Upper lobe of right lung (tissue), 1 donor: ENCODE results near the gene SLCO6A1. TPM values are rescaled to one million over a fixed set of nuclear protein-coding genes. Genes with fewer than 3 reads are reported as not detected.
"Not testable (repeated sequence)": the region's sequence is repeated elsewhere in the genome, so short reads cannot be mapped to it uniquely, and the experiment has no call there.

Experiments
- ATAC-seq: fragments of 200-7000 bp; cut with Tn5 transposase; one replicate; pipeline ENCODE4 v1.9.1; 2020; ENCODE audit warnings: mild to moderate bottlenecking, moderate library complexity
- DNase-seq: peaks from one replicate; pipeline ENCODE4 v3.0.0-alpha.2; 2020
- H3K27ac ChIP-seq: fragments of 200-600 bp; one replicate; pipeline ENCODE4 v1.8.0; 2022
- H3K27me3 ChIP-seq: fragments of 200-600 bp; one replicate; pipeline ENCODE4 v1.8.0; 2022; ENCODE audit warnings: mild to moderate bottlenecking
- H3K36me3 ChIP-seq: fragments of 200-600 bp; one replicate; pipeline ENCODE4 v1.8.0; 2022
- H3K4me1 ChIP-seq: fragments of 200-600 bp; one replicate; pipeline ENCODE4 v1.8.0; 2022
- H3K4me3 ChIP-seq: fragments of 200-600 bp; one replicate; pipeline ENCODE4 v1.8.0; 2022; ENCODE audit warnings: mild to moderate bottlenecking
- H3K9me3 ChIP-seq: fragments of 200-600 bp; one replicate; pipeline ENCODE4 v1.8.0; 2022
- CTCF ChIP-seq: fragments of 200-600 bp; IDR thresholded peaks from one replicate; pipeline ENCODE4 v1.8.0; 2022; ENCODE audit warnings: antibody characterized with exemption
- intact Hi-C: fragments of 100-400 bp; cut with DNase I; formaldehyde crosslinking; loops from one replicate; pipeline ENCODE4 v1.11.0; 2022
- total RNA-seq: library from RNA; stranded (reverse); fragmentation: NEBNext Ultra II Directional; extraction: Animal tissue kit (Norgen Biotek cat#: 25700); gene quantifications from one replicate; pipeline ENCODE4 v1.2.1, GENCODE V29; 2021
- donor health status: DM: no; HTN: yes; CAD: no; lungs with severe emphysema.

SLCO6A1 gene
- total RNA-seq, 1 donor from 2014 or later: not detected

DNA sequence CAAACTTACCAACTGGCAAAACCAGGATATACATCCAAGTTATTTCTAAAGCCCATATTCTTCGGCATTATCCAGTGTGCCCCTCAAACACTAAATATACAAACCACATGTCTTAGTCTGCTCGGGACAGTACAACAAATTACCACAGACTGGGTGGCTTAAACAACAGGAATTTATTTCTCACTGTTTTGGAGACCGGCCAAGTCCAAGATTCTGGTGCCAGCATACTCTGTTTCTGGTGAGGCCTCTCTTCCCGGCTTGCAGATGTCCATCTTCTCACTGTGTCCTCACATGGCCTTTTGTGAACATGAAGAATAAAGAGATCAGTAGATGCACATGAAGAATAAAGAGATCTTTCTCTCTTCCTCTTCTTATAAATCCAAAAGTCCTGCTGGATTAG, 12.9 kb upstream of the SLCO6A1 start:
- intact Hi-C loops: no loop called here
- Histone ChIP-seq H3K4me1 (no peaks in the 10 kb centered on the region), H3K36me3 (no peaks in the 10 kb centered on the region), H3K27me3 (no peaks in the 10 kb centered on the region), H3K4me3 (no peak overlapping the region), H3K9me3 (no peaks in the 10 kb centered on the region), H3K27ac (no peak overlapping the region)
- TF ChIP-seq CTCF: no peak
- DNase-seq (no peak), ATAC-seq (no peak)

GRCh38 chr5:102491261-102491914, 7.4 kb downstream of the SLCO6A1 start:
- H3K4me3 ChIP-seq, DNase-seq, ATAC-seq, H3K27ac ChIP-seq, H3K4me1 ChIP-seq, H3K27me3 ChIP-seq, H3K36me3 ChIP-seq, intact Hi-C loops, H3K9me3 ChIP-seq: not testable (repeated sequence)

- H3K9me3 ChIP-seq: no peaks in the 10 kb centered on the region
- intact Hi-C loops: no loop called here
- no peaks in the 10 kb centered on the region for H3K36me3 ChIP-seq
- H3K27me3 ChIP-seq: no peaks in the 10 kb centered on the region
- DNase-seq (no peak), ATAC-seq (no peak)
- H3K27ac ChIP-seq: no peak overlapping the region
- no peaks in the 10 kb centered on the region for H3K4me1 ChIP-seq
- no peak overlapping the region for H3K4me3 ChIP-seq
- TF ChIP-seq CTCF: no peak
These were observed 15.1 kb downstream of the SLCO6A1 start for GRCh38 chr5:102483736-102484135.

DNA sequence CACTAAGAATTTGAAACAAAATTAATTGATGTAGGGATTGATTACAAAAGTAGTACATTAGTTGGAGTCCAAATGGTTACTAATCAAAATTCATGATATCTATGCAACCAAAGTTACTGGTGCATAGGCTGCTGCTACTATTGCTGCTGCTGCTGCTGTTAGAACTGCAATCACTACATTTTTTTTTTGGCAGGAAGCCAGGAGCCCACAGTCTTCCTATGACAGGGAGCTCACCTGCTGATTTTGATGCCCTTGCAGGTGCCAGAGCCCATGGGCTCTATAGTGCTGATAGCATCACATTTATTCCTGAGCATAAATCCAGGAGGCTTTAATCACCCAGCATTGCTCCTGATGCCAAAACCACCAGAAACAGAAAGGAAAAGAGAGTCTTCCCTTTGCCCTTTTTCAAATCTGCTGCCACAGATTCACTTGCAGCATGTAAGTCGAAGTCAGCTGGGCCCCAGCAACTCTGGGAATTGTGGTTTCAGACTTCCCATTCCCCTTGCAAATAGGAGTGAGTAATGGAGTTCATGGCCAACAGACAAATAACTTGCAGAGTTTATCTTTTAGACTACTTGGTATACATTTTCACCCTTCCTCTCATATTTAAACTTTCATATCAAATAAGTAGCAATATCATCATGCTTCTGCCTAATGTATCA, 17.6 kb downstream of the SLCO6A1 start:
- H3K4me1 ChIP-seq: no peaks in the 10 kb centered on the region
- intact Hi-C loops: no loop called here
- no peaks in the 10 kb centered on the region for H3K9me3 ChIP-seq
- no peak overlapping the region for H3K4me3 ChIP-seq
- DNase-seq (no peak), ATAC-seq (no peak)
- no peak overlapping the region for H3K27ac ChIP-seq
- no peak for TF ChIP-seq CTCF
- no peaks in the 10 kb centered on the region for H3K27me3 ChIP-seq
- no peaks in the 10 kb centered on the region for H3K36me3 ChIP-seq

GRCh38 chr5:102453716-102454115, 45.1 kb downstream of the SLCO6A1 start:
- Histone ChIP-seq H3K36me3 (no peaks in the 10 kb centered on the region), H3K4me3 (no peak overlapping the region), H3K27me3 (no peaks in the 10 kb centered on the region), H3K4me1 (no peaks in the 10 kb centered on the region), H3K27ac (no peak overlapping the region), H3K9me3 (no peaks in the 10 kb centered on the region)
- intact Hi-C loops: no loop called here
- no peak for TF ChIP-seq CTCF
- DNase-seq: no peak
- ATAC-seq: no peak

DNA sequence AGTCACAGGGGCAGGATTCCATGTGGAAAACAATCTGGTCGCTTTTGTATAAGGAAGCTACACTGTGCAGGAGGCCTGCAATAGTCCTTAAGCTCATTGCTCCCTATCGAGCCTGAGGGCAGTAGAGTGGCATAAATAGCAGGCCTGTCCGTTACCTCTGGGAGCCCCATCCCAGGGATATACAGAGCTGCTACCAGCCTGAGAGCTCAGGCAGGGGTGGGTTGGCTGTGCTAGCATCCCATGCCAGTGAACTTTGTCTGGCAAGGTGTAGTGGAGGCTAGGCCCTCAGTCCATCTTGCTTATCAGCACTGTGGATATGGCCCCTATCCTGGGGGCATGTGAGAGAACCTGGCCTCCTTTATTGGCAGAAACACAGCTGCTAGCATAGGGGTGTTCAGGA, 47.7 kb downstream of the SLCO6A1 start:
- no peak overlapping the region for H3K4me3 ChIP-seq
- intact Hi-C loops: no loop called here
- H3K4me1 ChIP-seq: no peaks in the 10 kb centered on the region
- no peaks in the 10 kb centered on the region for H3K9me3 ChIP-seq
- H3K27ac ChIP-seq: no peak overlapping the region
- TF ChIP-seq CTCF: no peak
- DNase-seq: no peak
- no peak for ATAC-seq
- H3K27me3 ChIP-seq: no peaks in the 10 kb centered on the region
- H3K36me3 ChIP-seq: no peaks in the 10 kb centered on the region
